Type B pancreatic cell (in vitro differentiated cells): ENCODE data around the gene RIPOR2. TPM values are rescaled to one million over a fixed set of nuclear protein-coding genes. Genes with fewer than 3 reads are reported as not detected.

Experiments
- DNase-seq: peaks from one replicate; pipeline ENCODE4 v3.0.0; 2021; ENCODE audit warnings: mixed read lengths; ENCODE audit not compliant: unreplicated experiment; ENCODE audit errors: extremely low spot score
- H3K27ac Mint-ChIP-seq: 2 replicates; pipeline ENCODE4 v1.8.0; 2021; ENCODE audit warnings: mild to moderate bottlenecking, mixed read lengths
- H3K27me3 Mint-ChIP-seq: 2 replicates; pipeline ENCODE4 v1.8.0; 2021; ENCODE audit warnings: mixed read lengths
- H3K36me3 Mint-ChIP-seq: 2 replicates; pipeline ENCODE4 v1.8.0; 2021; ENCODE audit warnings: mixed read lengths
- H3K4me1 Mint-ChIP-seq: one replicate; pipeline ENCODE4 v1.8.0; 2021; ENCODE audit warnings: mixed read lengths; ENCODE audit not compliant: unreplicated experiment
- H3K4me3 Mint-ChIP-seq: 2 replicates; pipeline ENCODE4 v1.8.0; 2021; ENCODE audit warnings: mild to moderate bottlenecking, mixed read lengths
- H3K9me3 Mint-ChIP-seq: 2 replicates; pipeline ENCODE4 v1.8.0; 2021; ENCODE audit warnings: mixed read lengths
- CTCF ChIP-seq: fragments of 200-600 bp; sonication (generic); conservative IDR thresholded peaks from 2 replicates; pipeline ENCODE4 v1.5.0; 2021; ENCODE audit warnings: antibody characterized with exemption, mild to moderate bottlenecking
- total RNA-seq: library from RNA; stranded (reverse); gene quantifications from 2 replicates; pipeline ENCODE4 v1.2.1, GENCODE V29; 2021; ENCODE audit warnings: low replicate concordance

RIPOR2 gene
- total RNA-seq, 1 donor from 2014 or later, result 4.2 TPM

DNA sequence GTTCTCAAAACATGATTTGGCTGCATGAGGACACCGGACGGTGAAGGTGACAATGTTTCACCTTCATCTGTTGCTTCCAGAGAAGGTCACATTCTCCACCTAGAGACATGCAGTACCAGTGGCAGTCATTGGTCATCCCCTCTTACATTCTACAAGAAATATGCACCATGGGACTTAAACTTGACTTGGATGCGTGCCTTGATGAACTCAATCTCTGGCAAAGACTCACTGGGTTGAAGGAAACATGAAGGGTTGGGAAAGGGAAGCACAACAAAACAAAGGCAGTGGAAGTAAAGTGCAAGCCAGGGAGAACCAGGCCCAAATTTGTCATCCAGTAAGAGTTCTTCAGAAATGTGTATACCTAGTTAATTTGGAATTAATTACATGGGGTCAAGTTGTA is 97.7 kb downstream of the RIPOR2 start:
- H3K4me3 Mint-ChIP-seq, result no peak overlapping the region
- no peak for DNase-seq
- no peak for TF ChIP-seq CTCF
- no peak overlapping the region for H3K27ac Mint-ChIP-seq
- no peaks in the 10 kb centered on the region for H3K36me3 Mint-ChIP-seq
- no peaks in the 10 kb centered on the region for H3K27me3 Mint-ChIP-seq
- H3K9me3 Mint-ChIP-seq, result no peaks in the 10 kb centered on the region
- H3K4me1 Mint-ChIP-seq, result peaks cover under 1% of the 10 kb centered on the region

DNA sequence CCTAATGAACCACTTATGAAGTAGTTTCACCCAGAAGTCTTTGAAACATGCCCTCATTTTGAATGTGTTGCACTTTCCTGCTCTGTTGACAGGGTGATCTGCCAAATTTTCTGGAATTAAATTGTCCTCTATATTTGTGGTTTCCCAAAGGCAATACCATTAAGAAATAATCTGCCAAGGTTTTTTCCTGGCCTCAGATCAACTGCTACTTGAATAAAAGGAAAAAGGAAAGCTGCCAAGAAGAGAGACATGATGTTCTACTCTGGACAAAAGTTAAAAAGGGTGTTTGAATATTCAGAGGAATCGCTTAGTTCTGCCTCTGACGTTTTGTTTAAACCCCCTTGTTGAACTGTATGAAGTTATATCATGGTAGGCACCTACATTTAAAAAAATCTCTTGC is 99.7 kb downstream of the RIPOR2 start:
- H3K9me3 Mint-ChIP-seq, result no peaks in the 10 kb centered on the region
- no peaks in the 10 kb centered on the region for H3K36me3 Mint-ChIP-seq
- no peak overlapping the region for H3K27ac Mint-ChIP-seq
- no peak for DNase-seq
- peaks cover 16% of the 10 kb centered on the region for H3K4me1 Mint-ChIP-seq
- H3K27me3 Mint-ChIP-seq, result no peaks in the 10 kb centered on the region
- no peak overlapping the region for H3K4me3 Mint-ChIP-seq
- TF ChIP-seq CTCF, result no peak

DNA sequence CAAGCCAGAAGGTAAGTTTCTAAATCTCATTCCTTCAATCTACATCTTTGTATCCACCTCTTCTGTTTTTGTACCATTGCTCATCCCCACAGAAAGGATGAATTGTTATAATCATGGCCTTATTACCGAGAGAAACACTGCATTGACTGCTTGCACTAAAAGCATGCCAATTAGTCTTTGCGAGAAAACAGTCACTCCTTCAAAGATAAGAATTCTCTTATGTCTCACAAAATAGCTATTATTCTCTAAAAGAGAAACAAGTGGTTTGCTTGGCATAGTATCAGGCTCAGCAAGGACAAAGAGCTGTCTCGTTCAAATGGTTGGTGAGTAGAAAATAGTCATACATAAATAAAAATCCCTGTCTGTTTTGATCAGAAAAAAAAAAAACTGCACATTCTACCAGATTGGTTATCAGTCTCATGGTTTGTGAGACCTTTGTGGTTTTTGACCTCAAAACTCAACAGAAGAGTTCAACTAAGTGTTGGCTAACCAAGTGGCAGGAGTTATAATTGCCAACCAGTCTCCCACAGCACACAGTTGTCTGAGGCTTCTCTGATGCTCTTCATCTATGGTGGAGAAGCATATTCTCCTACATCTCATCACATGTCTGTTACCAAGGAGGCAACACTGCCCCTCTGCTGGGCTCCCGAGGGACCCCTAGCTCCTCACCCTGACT is 101.9 kb downstream of the RIPOR2 start:
- TF ChIP-seq CTCF, result no peak
- H3K27ac Mint-ChIP-seq, result no peak overlapping the region
- no peaks in the 10 kb centered on the region for H3K27me3 Mint-ChIP-seq
- no peak for DNase-seq
- H3K9me3 Mint-ChIP-seq, result no peaks in the 10 kb centered on the region
- no peaks in the 10 kb centered on the region for H3K36me3 Mint-ChIP-seq
- H3K4me3 Mint-ChIP-seq, result no peak overlapping the region
- H3K4me1 Mint-ChIP-seq, result peaks cover 20% of the 10 kb centered on the region

GRCh38 chr6:24832794-24833193 is 103.0 kb downstream of the RIPOR2 start:
- TF ChIP-seq CTCF, result no peak
- peaks cover 20% of the 10 kb centered on the region for H3K4me1 Mint-ChIP-seq
- H3K27me3 Mint-ChIP-seq, result no peaks in the 10 kb centered on the region
- no peak for DNase-seq
- no peaks in the 10 kb centered on the region for H3K36me3 Mint-ChIP-seq
- H3K9me3 Mint-ChIP-seq, result no peaks in the 10 kb centered on the region
- no peak overlapping the region for H3K4me3 Mint-ChIP-seq
- no peak overlapping the region for H3K27ac Mint-ChIP-seq

DNA sequence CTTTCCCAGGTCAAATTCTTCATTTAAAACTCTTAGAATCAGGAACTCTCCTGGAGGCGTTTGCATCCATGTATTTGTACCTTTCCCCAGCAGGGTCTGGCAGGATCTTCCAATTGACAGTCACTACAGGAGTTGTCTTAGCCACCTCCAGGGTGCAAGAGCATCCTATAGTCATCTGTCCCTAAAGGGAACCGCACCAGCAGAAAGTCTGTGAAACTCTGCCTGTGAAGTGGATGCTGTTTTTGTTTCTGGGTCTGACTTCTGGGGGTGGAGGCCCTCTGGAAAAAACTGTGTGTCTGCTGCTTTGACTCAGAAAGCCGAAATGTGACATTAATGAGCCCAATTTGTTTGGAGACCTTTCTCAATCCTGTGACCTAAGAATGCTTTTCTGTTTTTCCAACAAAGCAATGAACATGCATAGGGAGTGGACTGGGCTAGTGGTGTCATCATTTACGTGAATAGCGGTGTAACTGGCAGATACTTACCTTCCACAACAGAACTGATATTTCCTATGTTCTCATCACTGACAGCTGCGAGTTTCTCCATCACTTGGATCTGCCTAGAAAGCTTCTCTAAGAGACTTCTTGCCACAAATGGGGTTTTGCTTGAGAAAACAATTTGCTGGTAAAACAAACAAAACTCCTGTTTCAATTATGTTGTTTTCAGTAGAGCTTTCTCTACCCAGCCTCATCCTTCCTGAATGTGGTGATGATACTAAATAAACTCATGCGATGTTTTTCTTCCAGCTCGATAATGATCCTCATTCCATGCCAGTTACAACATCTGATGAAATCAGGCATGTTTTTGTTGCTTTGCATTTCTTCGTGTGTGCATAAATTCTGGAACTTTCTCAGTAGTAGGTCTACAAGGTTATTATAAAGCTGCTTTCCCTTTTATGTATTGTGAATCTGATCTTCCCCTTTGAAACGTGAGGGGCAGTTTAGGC is 103.7 kb downstream of the RIPOR2 start:
- no peak overlapping the region for H3K4me3 Mint-ChIP-seq
- no peak overlapping the region for H3K27ac Mint-ChIP-seq
- no peak for TF ChIP-seq CTCF
- H3K4me1 Mint-ChIP-seq, result peaks cover 20% of the 10 kb centered on the region
- H3K27me3 Mint-ChIP-seq, result no peaks in the 10 kb centered on the region
- no peaks in the 10 kb centered on the region for H3K9me3 Mint-ChIP-seq
- no peak for DNase-seq
- no peaks in the 10 kb centered on the region for H3K36me3 Mint-ChIP-seq
